OCI-LY7 (cell line): ENCODE results near the gene PREP. TPM values are rescaled to one million over a fixed set of nuclear protein-coding genes. Genes with fewer than 3 reads are reported as not detected.

Source experiments
- Bru-seq: library from RNA; stranded (reverse); fragments of 400-500 nt; gene quantifications from one replicate; lab custom pipeline; 2021; lab: Mats Ljungman, UMichigan
- BruChase-seq, 2 experiments: library from RNA; stranded (reverse); fragments of 400-500 nt; gene quantifications; one replicate each; lab custom pipeline; 2021; lab: Mats Ljungman, UMichigan
- BruUV-seq: library from RNA; stranded (reverse); fragments of 400-500 nt; replicated peaks from 2 replicates; lab custom pipeline; 2021; lab: Mats Ljungman, UMichigan
- CTCF ChIA-PET: fragments of 300-600 bp; sonication (Branson Sonifier 250); formaldehyde crosslinking; loops from one replicate; lab custom pipeline; 2022; ENCODE audit warnings: antibody characterized with exemption; ENCODE audit not compliant: unreplicated experiment; lab: Charles Lee
- POLR2A ChIA-PET: fragments of 300-600 bp; sonication (Branson Sonifier 250); formaldehyde crosslinking; loops from one replicate; lab custom pipeline; 2022; ENCODE audit warnings: antibody characterized with exemption; lab: Charles Lee
- DNase-seq: peaks from one replicate; pipeline ENCODE4 v3.0.0-alpha.2; 2015; ENCODE audit warnings: low spot score
- H2AFZ ChIP-seq: fragments of 200-600 bp; sonication (generic), shearing (Covaris generic); 2 replicates; pipeline ENCODE4 v1.6.1; 2014; ENCODE audit warnings: mild to moderate bottlenecking, antibody characterized with exemption, low read length, moderate library complexity
- H3K27ac ChIP-seq: fragments of 200-600 bp; sonication (generic); 2 replicates; pipeline ENCODE4 v1.5.1; 2014; ENCODE audit warnings: mixed run types, low read depth, mild to moderate bottlenecking, moderate library complexity, low read length, inconsistent platforms; ENCODE audit not compliant: poor library complexity, severe bottlenecking
- H3K36me3 ChIP-seq: fragments of 200-600 bp; sonication (generic); 2 replicates; pipeline ENCODE4 v1.6.1; 2014; ENCODE audit warnings: mild to moderate bottlenecking, antibody characterized with exemption, low read length, moderate library complexity, mixed read lengths; ENCODE audit not compliant: insufficient read depth
- H3K4me1 ChIP-seq: fragments of 200-600 bp; sonication (generic); 2 replicates; pipeline ENCODE4 v1.5.1; 2014; ENCODE audit warnings: mild to moderate bottlenecking, low read length; ENCODE audit not compliant: insufficient read depth, poor library complexity, severe bottlenecking
- H3K4me2 ChIP-seq: fragments of 200-600 bp; sonication (generic); 2 replicates; pipeline ENCODE4 v1.6.1; 2014; ENCODE audit warnings: mild to moderate bottlenecking, low read length
- H3K4me3 ChIP-seq: fragments of 200-600 bp; sonication (generic); 2 replicates; pipeline ENCODE4 v1.5.1; 2014; ENCODE audit warnings: mild to moderate bottlenecking, low read depth, low read length; ENCODE audit not compliant: poor library complexity, severe bottlenecking
- H3K79me2 ChIP-seq: fragments of 200-600 bp; sonication (generic); 2 replicates; pipeline ENCODE4 v1.6.1; 2016; ENCODE audit warnings: low read depth, mild to moderate bottlenecking, low read length, moderate library complexity, mixed read lengths; ENCODE audit not compliant: insufficient read depth
- H3K9me2 ChIP-seq: fragments of 200-600 bp; sonication (generic); 2 replicates; pipeline ENCODE4 v1.6.1; 2016; ENCODE audit warnings: mild to moderate bottlenecking, low read length, mixed read lengths; ENCODE audit not compliant: insufficient read depth
- H3K9me3 ChIP-seq: fragments of 200-600 bp; sonication (generic); 2 replicates; pipeline ENCODE4 v1.6.1; 2014; ENCODE audit warnings: mild to moderate bottlenecking, mixed run types, low read length, mixed read lengths
- H4K20me1 ChIP-seq: fragments of 200-600 bp; sonication (generic); 2 replicates; pipeline ENCODE4 v1.6.1; 2014; ENCODE audit warnings: mild to moderate bottlenecking, antibody characterized with exemption, low read length, moderate library complexity, mixed read lengths; ENCODE audit not compliant: insufficient read depth
- EZH2phosphoT487 ChIP-seq: fragments of 200-600 bp; sonication (generic); IDR thresholded peaks from 2 replicates; pipeline ENCODE4 v1.6.1; 2018; ENCODE audit warnings: low read depth, borderline replicate concordance, mild to moderate bottlenecking, mixed run types, antibody characterized with exemption, low read length, moderate library complexity, mixed read lengths
- intact Hi-C: fragments of 100-400 bp; cut with micrococcal nuclease; formaldehyde crosslinking; loops from one replicate; pipeline ENCODE4 v1.10.0; 2022; ENCODE audit not compliant: unreplicated experiment
- long read RNA-seq: library from polyadenylated mRNA; stranded (forward); transcript quantifications from one replicate; pipeline ENCODE4 v2.0.0, GENCODE V29; 2022
- total RNA-seq, 2 experiments: library from RNA; depleted of rRNA in 1 of 2; stranded (reverse); fragments of >200 nt in 1 of 2; shearing (Covaris generic) in 1 of 2; gene quantifications; 2 replicates each; pipeline ENCODE4 v1.2.3, GENCODE V29; 2014 to 2022
- TF ChIP-seq, protein P1 (sequence below): fragments of 200-600 bp; sonication (generic); conservative IDR thresholded peaks from 2 replicates; pipeline ENCODE4 v1.5.1; 2014; ENCODE audit warnings: mild to moderate bottlenecking, antibody characterized with exemption, low read length, moderate library complexity, mixed read lengths

Gene PREP
- 10.4 and 12.0 TPM in 2 replicates for total RNA-seq (2014; rRNA removed; shearing (Covaris generic))
- total RNA-seq (2022) = 27.0 and 28.8 TPM in 2 replicates
- percentile 72 among the genes with signal in this experiment for Bru-seq, nascent RNA
- BruChase-seq, experiment 1, labeled RNA remaining after a 6-hour chase = percentile 57 among the genes with signal in this experiment
- percentile 59 among the genes with signal in this experiment for BruChase-seq, experiment 2, labeled RNA remaining after a 2-hour chase
- long read RNA-seq, transcript PREP-201 (15 exons, 2,905 nt) = major isoform, 18 of 37 reads
- long read RNA-seq, partial matches to known transcripts = 0 of 37 reads
- long read RNA-seq, other reads (novel, unspliced or antisense) = 19 of 37 reads

GRCh38 chr6:105402939-105403935 is at the start of gene PREP:
PREP (minus strand) TSS chr6:105403082; CDS start chr6:105402891, 191 bp downstream.
- H4K20me1 ChIP-seq = no peaks in the 10 kb centered on the region
- POLR2A ChIA-PET = no interaction called here
- H3K4me2 ChIP-seq = peak within 1 kb of the TSS; percentile 82
- peak within 1 kb of the TSS; percentile 96 for H2AFZ ChIP-seq
- no peaks in the 10 kb centered on the region for H3K9me3 ChIP-seq
- peaks cover 17% of the 10 kb centered on the region; the same call in 1 of the 2 replicates for H3K79me2 ChIP-seq
- H3K27ac ChIP-seq = peak within 1 kb of the TSS; percentile 22
- no peaks in the 10 kb centered on the region for H3K36me3 ChIP-seq
- BruUV-seq = no TSS peak
- CTCF ChIA-PET = interaction anchor here (0.8 kb wide), 1 partner anchor 20 kb away, joined by 3 read pairs; no protein-coding TSS in a partner anchor
- no peaks in the 10 kb centered on the region for H3K9me2 ChIP-seq
- DNase-seq = peak; percentile 88
- intact Hi-C loops = loop anchor here (5.0 to 10.0 kb wide), 3 partner anchors 86 to 548 kb away; partner anchors contain the start of gene HACE1
- TF ChIP-seq EZH2phosphoT487 = no peak
- TF ChIP-seq, protein P1, sequence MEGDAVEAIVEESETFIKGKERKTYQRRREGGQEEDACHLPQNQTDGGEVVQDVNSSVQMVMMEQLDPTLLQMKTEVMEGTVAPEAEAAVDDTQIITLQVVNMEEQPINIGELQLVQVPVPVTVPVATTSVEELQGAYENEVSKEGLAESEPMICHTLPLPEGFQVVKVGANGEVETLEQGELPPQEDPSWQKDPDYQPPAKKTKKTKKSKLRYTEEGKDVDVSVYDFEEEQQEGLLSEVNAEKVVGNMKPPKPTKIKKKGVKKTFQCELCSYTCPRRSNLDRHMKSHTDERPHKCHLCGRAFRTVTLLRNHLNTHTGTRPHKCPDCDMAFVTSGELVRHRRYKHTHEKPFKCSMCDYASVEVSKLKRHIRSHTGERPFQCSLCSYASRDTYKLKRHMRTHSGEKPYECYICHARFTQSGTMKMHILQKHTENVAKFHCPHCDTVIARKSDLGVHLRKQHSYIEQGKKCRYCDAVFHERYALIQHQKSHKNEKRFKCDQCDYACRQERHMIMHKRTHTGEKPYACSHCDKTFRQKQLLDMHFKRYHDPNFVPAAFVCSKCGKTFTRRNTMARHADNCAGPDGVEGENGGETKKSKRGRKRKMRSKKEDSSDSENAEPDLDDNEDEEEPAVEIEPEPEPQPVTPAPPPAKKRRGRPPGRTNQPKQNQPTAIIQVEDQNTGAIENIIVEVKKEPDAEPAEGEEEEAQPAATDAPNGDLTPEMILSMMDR = peak; percentile 87
- peak within 1 kb of the TSS; percentile 100 for H3K4me3 ChIP-seq
- peaks cover 3% of the 10 kb centered on the region for H3K4me1 ChIP-seq

- H3K9me2 ChIP-seq = no peaks in the 10 kb centered on the region
- no peak overlapping the region for H3K4me3 ChIP-seq
- H3K36me3 ChIP-seq = no peaks in the 10 kb centered on the region
- H3K27ac ChIP-seq = no peak overlapping the region
- H3K4me1 ChIP-seq = no peaks in the 10 kb centered on the region
- intact Hi-C loops = no loop called here
- H4K20me1 ChIP-seq = no peaks in the 10 kb centered on the region
- H3K79me2 ChIP-seq = no peaks in the 10 kb centered on the region
- ChIA-PET CTCF (no interaction called here), POLR2A (interaction anchor here (0.6 kb wide), 1 partner anchor 79 kb away, joined by 3 read pairs; no protein-coding TSS in a partner anchor)
- H3K9me3 ChIP-seq = no peaks in the 10 kb centered on the region
- TF ChIP-seq, protein P1 = no peak
- no peak for TF ChIP-seq EZH2phosphoT487
- DNase-seq = peak; percentile 5
- H3K4me2 ChIP-seq = no peak overlapping the region
- no peak overlapping the region for H2AFZ ChIP-seq
- no TSS peak for BruUV-seq
Observed at GRCh38 chr6:105452376-105452775, 49.5 kb upstream of the PREP start.
